Esophagus squamous epithelium (tissue), 5 donors: ENCODE results near the gene C5orf63. TPM values are rescaled to one million over a fixed set of nuclear protein-coding genes. Genes with fewer than 3 reads are reported as not detected.

Source experiments
- DNase-seq: peaks from one replicate; lab custom pipeline; 2025; lab: John Stamatoyannopoulos, UW
- H3K27ac ChIP-seq, 4 donors: fragments of 200-600 bp; sonication (generic); one replicate each; pipeline ENCODE4 v1.5.1; 2016 to 2019; ENCODE audit warnings: mild to moderate bottlenecking in 1 of 4
- H3K27me3 ChIP-seq, 4 donors: fragments of 200-600 bp; sonication (generic); 1 replicate in 3 of 4; 2 replicates in 1 of 4; pipeline versions ENCODE4 v1.5.1 to v1.6.0; 2017 to 2021; ENCODE audit warnings: antibody characterized with exemption in 1 of 4
- H3K36me3 ChIP-seq, 3 donors: fragments of 200-600 bp; sonication (generic); one replicate each; pipeline ENCODE4 v1.5.1; 2016 to 2019
- H3K4me1 ChIP-seq, 3 donors: fragments of 200-600 bp; sonication (generic); one replicate each; pipeline ENCODE4 v1.5.1; 2017 to 2019
- H3K4me3 ChIP-seq, 4 donors: fragments of 200-600 bp; sonication (generic); 1 replicate in 3 of 4; 2 replicates in 1 of 4; pipeline ENCODE4 v1.5.1; 2016 to 2019; ENCODE audit warnings: mild to moderate bottlenecking in 2 of 4, moderate library complexity in 1 of 4
- H3K9me3 ChIP-seq, 3 donors: fragments of 200-600 bp; sonication (generic); one replicate each; pipeline ENCODE4 v1.5.1; 2016 to 2019
- CTCF ChIP-seq, 6 experiments: fragments of 450-650 bp in 4 of 6; fragments of 200-600 bp in 2 of 6; sonication (generic) in 2 of 6; IDR thresholded peaks; one replicate each; pipeline ENCODE4 v1.5.1; 2016 to 2019; ENCODE audit warnings: antibody characterized with exemption in 6 of 6, mild to moderate bottlenecking in 4 of 6, moderate library complexity in 4 of 6
- POLR2A ChIP-seq, 4 donors: fragments of 450-650 bp; IDR thresholded peaks; one replicate each; pipeline ENCODE4 v1.6.1; 2017; ENCODE audit warnings: antibody characterized with exemption in 4 of 4, mild to moderate bottlenecking in 4 of 4, moderate library complexity in 3 of 4
- WGBS, 2 donors: methylation state at CpG; one replicate each; pipeline ENCODE4 v1.1.5; 2018; 5-methylcytosine and 5-hydroxymethylcytosine counted together
- intact Hi-C: fragments of 100-400 bp; cut with DNase I; formaldehyde crosslinking; loops from one replicate; pipeline ENCODE4 v1.15.0; 2022
- total RNA-seq, 4 donors: library from RNA; depleted of rRNA; stranded (reverse); fragments of >200 nt; gene quantifications; one replicate each; pipeline ENCODE4 v1.1.0, GENCODE V29; 2016
- donor health status: DM: yes; HTN: yes; CAD: no.

The C5orf63 gene
- total RNA-seq, 4 donors from 2014 or later, result 3.4 to 5.1 (median 3.9) TPM

GRCh38 chr5:127085371-127085770 is 12.1 kb upstream of the C5orf63 start:
- 33 to 54% methylated on average over 2 of the region's 2 CpGs for WGBS, 2 donors
- Histone ChIP-seq H3K9me3 (no peaks in the 10 kb centered on the region), H3K27me3 (no peaks in the 10 kb centered on the region), H3K4me1 (peaks cover 0 to 40% (median 0%) of the 10 kb centered on the region in 3 donors), H3K36me3 (no peaks in the 10 kb centered on the region), H3K27ac (no peak overlapping the region), H3K4me3 (no peak overlapping the region)
- DNase-seq, result no peak
- TF ChIP-seq POLR2A (IDR thresholded peaks at IDR 0.05) (no peak), CTCF (IDR thresholded peaks at IDR 0.05) (no peak)
- intact Hi-C loops, result no loop called here

GRCh38 chr5:127084656-127085055 is 11.4 kb upstream of the C5orf63 start:
- no peaks in the 10 kb centered on the region for H3K36me3 ChIP-seq
- no peak overlapping the region for H3K4me3 ChIP-seq
- intact Hi-C loops, result no loop called here
- H3K27me3 ChIP-seq, result no peaks in the 10 kb centered on the region
- TF ChIP-seq POLR2A (IDR thresholded peaks at IDR 0.05) (no peak), CTCF (IDR thresholded peaks at IDR 0.05) (no peak)
- no peaks in the 10 kb centered on the region for H3K9me3 ChIP-seq
- H3K4me1 ChIP-seq, result peaks cover 0 to 47% (median 0%) of the 10 kb centered on the region in 3 donors
- H3K27ac ChIP-seq, result no peak overlapping the region
- no peak for DNase-seq
- 93 to 96% methylated on average over 3 of the region's 3 CpGs for WGBS, 2 donors

GRCh38 chr5:127083711-127084110 is 10.4 kb upstream of the C5orf63 start:
- Histone ChIP-seq H3K36me3 (no peaks in the 10 kb centered on the region), H3K4me3 (no peak overlapping the region), H3K4me1 (peaks cover 0 to 46% (median 0%) of the 10 kb centered on the region in 3 donors), H3K27me3 (no peaks in the 10 kb centered on the region), H3K27ac (no peak overlapping the region), H3K9me3 (no peaks in the 10 kb centered on the region)
- TF ChIP-seq CTCF (IDR thresholded peaks at IDR 0.05), result no peak
- no peak for TF ChIP-seq POLR2A (IDR thresholded peaks at IDR 0.05)
- 90 to 92% methylated on average over 2 of the region's 2 CpGs for WGBS, 2 donors
- intact Hi-C loops, result no loop called here
- no peak for DNase-seq

GRCh38 chr5:127079994-127080491 is 6.7 kb upstream of the C5orf63 start:
- H3K36me3 ChIP-seq, result no peaks in the 10 kb centered on the region
- no peaks in the 10 kb centered on the region for H3K9me3 ChIP-seq
- no peak overlapping the region for H3K27ac ChIP-seq
- no peak for DNase-seq
- intact Hi-C loops, result no loop called here
- TF ChIP-seq POLR2A (IDR thresholded peaks at IDR 0.05) (no peak), CTCF (IDR thresholded peaks at IDR 0.05) (no peak)
- no peaks in the 10 kb centered on the region for H3K27me3 ChIP-seq
- WGBS, 2 donors, result 13 to 29% methylated on average over 9 of the region's 9 CpGs
- H3K4me1 ChIP-seq, result peaks cover 0 to 14% (median 0%) of the 10 kb centered on the region in 3 donors
- no peak overlapping the region for H3K4me3 ChIP-seq

GRCh38 chr5:127077366-127077765 is 4.1 kb upstream of the C5orf63 start:
- Histone ChIP-seq H3K36me3 (no peaks in the 10 kb centered on the region), H3K4me3 (no peak overlapping the region), H3K27ac (no peak overlapping the region), H3K27me3 (no peaks in the 10 kb centered on the region), H3K9me3 (no peaks in the 10 kb centered on the region), H3K4me1 (peaks cover 0 to 20% (median 4%) of the 10 kb centered on the region in 3 donors)
- no peak for TF ChIP-seq POLR2A (IDR thresholded peaks at IDR 0.05)
- TF ChIP-seq CTCF (IDR thresholded peaks at IDR 0.05), result no peak
- intact Hi-C loops, result no loop called here
- WGBS, 2 donors, result 50 to 60% methylated on average over 1 of the region's 1 CpG
- DNase-seq, result no peak
